OCI-LY1 (cell line): ENCODE results near the gene ZNF770.

ENCODE experiments used
- CTCF ChIP-seq: fragments of 200-600 bp; sonication (generic), shearing (Covaris generic); IDR thresholded peaks from 2 replicates; pipeline ENCODE4 v1.5.1; 2017; ENCODE audit warnings: mild to moderate bottlenecking, antibody characterized with exemption, low read length, moderate library complexity, mixed read lengths
- EZH2 ChIP-seq: fragments of 200-600 bp; sonication (generic), shearing (Covaris generic); IDR thresholded peaks from 2 replicates; pipeline ENCODE4 v1.8.0; 2017; ENCODE audit warnings: borderline replicate concordance, mixed run types, mild to moderate bottlenecking, antibody characterized with exemption, low read length, moderate library complexity, mixed read lengths

- TF ChIP-seq CTCF (no peak), EZH2 (no peak)
Measured at GRCh38 chr15:34988027-34988902, at the start of gene ZNF770.
